VCaP (cell line): ENCODE results near the gene COPRS.

Experiments used
- H3K27ac ChIP-seq: fragments of 450-650 bp; 2 replicates; pipeline ENCODE4 v1.5.1; 2017
- TF ChIP-seq, protein P1 (sequence below): fragments of 450-650 bp; conservative IDR thresholded peaks from 2 replicates; pipeline ENCODE4 v1.5.1; 2017; ENCODE audit warnings: mild to moderate bottlenecking, moderate library complexity

Gene COPRS, protein sequence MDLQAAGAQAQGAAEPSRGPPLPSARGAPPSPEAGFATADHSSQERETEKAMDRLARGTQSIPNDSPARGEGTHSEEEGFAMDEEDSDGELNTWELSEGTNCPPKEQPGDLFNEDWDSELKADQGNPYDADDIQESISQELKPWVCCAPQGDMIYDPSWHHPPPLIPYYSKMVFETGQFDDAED

DNA sequence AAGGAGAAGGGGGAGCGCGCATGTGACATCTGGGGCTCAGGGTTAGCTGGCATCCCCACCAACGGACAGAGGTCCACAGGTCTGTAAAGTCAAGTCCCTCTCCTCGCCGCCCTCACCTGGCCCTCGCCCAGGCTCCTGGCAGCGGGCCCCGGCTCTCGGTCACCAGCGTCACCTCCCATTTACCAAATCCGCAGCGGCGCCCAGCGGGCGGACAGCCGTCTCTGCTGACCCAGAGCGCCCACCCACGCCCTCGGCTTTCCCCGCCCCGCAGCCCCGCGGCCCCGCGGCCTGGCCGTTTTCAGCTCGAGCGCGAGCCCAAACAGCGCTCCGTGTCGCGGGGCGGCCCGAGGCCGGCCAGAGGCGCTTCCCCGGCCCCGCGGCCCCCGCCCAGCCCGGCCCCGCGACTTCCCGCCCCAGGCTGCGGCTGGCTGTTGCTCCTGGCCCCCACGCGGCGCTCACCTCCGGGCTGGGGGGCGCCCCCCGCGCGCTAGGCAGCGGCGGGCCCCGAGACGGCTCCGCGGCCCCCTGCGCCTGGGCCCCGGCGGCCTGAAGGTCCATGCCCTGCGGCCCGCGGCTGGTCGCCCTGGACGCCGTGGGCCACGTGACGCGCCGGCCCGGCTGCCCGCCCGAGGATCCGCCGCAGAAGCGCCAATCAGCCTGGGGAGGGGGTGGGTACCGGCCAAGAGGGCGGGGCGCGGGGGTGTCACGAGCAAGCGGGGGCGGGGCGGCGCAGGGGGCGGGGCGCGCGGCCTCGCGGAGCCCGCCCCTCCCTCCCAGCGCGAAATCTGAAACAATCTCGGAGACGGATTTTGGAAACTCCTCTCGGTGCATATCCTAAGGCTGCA, at the start of gene COPRS:
TSS of gene COPRS (minus strand) at position 603 of the 845 bp plus-strand sequence. CDS start at position 558, 45 bp downstream.
- TF ChIP-seq, protein P1, sequence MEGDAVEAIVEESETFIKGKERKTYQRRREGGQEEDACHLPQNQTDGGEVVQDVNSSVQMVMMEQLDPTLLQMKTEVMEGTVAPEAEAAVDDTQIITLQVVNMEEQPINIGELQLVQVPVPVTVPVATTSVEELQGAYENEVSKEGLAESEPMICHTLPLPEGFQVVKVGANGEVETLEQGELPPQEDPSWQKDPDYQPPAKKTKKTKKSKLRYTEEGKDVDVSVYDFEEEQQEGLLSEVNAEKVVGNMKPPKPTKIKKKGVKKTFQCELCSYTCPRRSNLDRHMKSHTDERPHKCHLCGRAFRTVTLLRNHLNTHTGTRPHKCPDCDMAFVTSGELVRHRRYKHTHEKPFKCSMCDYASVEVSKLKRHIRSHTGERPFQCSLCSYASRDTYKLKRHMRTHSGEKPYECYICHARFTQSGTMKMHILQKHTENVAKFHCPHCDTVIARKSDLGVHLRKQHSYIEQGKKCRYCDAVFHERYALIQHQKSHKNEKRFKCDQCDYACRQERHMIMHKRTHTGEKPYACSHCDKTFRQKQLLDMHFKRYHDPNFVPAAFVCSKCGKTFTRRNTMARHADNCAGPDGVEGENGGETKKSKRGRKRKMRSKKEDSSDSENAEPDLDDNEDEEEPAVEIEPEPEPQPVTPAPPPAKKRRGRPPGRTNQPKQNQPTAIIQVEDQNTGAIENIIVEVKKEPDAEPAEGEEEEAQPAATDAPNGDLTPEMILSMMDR, result peak; percentile 48
- H3K27ac ChIP-seq, result peak within 1 kb of the TSS; percentile 92

DNA sequence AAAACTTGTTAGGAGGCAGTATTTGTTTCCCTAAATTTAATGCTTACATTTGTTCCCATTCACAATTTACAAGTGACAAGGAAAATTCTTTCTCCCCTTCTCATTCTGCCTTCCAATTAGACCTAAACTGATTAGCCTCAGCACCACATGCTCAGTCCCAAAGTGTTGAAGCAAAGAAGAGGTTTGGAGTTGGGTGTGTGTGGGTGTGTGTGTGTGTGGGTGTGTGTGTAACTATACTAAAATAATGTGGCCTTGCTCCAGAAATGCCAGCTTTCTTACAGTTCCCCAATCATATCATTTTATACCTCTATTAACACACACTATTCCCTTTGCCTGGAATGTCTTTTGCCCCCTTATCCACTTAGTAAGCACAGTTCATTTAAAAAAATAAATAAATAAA, 49.3 kb upstream of the COPRS start:
- H3K27ac ChIP-seq, result no peak overlapping the region
- TF ChIP-seq, protein P1, result no peak

DNA sequence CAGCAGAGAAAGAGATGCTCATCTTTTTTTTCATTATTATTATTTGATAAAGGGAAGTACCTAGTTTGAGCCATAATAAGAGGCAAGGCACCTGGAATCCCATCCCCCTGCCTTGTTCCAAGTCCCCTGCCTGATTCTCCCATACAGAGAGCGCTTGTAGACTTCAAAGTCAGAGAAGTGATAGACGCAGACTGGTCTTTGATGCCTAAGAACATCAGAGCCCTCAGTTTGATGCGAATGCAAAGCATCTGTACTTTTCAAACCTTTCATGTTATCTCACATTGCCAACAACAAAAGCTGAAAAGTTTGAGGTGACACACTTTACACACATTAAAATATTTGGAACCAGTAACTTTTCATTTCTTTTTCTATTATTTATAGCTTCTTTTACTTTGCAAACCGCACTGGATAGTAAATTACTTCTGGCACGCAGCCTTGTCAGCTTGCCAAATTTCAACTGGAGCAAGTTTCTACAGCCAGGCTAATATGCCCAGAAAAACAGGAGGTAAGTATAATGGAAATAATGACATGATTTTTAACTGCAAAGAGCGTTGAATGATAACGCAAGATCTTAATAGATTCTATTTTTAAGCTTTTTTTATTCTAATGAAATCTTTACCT, 48.4 kb upstream of the COPRS start:
- TF ChIP-seq, protein P1, result no peak
- peak overlapping the region; percentile 0; the same call in 1 of the 2 replicates for H3K27ac ChIP-seq

DNA sequence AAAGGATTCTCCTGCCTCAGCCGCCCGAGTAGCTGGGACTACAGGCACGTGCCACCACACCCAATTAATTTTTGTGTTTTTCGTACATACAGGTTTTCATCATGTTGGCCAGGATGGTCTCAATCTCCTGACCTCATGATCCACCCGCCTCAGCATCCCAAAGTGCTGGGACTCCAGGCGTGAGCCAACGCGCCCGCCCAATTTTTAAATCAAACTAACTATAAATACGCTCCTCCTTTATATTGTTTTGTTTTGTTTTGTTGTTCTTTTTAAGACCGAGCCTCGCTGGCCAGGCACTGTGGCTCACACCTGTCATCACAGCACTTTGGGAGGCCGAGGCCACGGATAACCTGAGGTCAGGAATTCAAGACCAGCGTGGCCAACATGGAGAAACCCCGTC, 44.4 kb upstream of the COPRS start:
- H3K27ac ChIP-seq, result no peak overlapping the region
- TF ChIP-seq, protein P1, result no peak

DNA sequence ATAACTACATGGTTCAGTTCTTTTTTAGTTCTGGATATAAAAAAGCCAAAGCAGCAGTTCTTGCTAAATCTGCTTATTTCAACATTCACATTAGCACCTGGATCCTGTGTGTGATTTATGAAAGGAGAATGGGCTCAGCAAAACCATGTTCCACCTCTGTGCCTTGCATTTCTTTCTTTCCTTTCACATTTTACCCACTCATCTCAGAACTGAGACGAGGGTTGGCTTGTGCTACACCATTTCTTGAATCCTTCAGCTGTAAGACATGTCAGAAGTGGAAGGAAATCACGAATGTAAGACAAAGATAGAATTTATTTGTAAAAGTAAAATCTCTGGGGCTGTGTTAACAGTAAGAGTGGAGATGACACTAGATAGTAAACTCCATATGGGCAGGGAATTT, 43.6 kb upstream of the COPRS start:
- H3K27ac ChIP-seq, result no peak overlapping the region
- TF ChIP-seq, protein P1, result no peak

DNA sequence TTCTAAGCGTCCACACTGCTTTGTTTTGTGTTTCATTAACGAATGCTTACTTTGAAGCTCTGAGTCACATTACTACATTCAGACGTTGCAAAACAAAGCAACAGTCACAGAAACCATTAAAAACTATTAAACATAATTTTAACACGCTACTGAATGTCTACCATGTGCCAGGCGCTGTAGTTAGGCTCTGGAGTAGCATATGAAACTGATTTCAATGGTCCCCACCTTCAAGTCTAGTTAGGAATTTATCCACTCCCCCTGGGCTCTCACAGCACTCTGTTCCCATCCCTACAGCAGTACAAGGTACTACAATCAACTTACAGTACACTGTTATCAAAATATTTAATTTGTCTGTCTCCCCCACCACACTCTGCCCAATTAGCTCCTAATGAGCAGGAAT, 41.8 kb upstream of the COPRS start:
- peak overlapping the region; percentile 93 for H3K27ac ChIP-seq
- TF ChIP-seq, protein P1, result no peak

DNA sequence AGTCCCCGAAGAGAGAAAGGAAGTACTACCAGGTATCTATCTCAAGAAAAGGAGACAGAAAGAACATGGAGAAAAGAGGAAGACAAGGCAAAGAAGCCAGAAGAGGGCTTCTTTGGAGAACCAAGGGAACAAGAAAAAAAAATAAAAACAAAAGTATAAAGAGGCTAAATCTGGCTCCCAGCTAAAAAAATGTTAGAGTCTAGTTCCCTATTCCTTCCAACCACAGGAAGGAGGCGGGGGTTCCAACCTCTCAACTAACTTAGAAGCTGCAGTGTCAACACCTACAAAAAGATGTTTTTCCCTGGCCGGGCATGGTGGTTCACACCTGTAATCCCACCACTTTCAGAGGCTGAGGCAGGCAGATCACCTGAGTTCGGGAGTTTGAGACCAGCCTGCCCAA, 29.1 kb upstream of the COPRS start:
- TF ChIP-seq, protein P1, result no peak
- no peak overlapping the region for H3K27ac ChIP-seq
